Astrocyte (in vitro differentiated cells and primary cell): ENCODE results near the gene EGFR. TPM values are rescaled to one million over a fixed set of nuclear protein-coding genes. Genes with fewer than 3 reads are reported as not detected.

ENCODE experiments used
- DNase-seq: peaks from one replicate; pipeline ENCODE4 v3.0.0-alpha.2; 2010; ENCODE audit warnings: low read depth
- FAIRE-seq: peaks from 2 replicates; lab custom pipeline; 2011; peaks lifted over from hg19 to GRCh38; lab: Jason Lieb, UNC
- H2AFZ ChIP-seq: 2 replicates; pipeline ENCODE4 v1.6.0; 2012; ENCODE audit warnings: low read depth, low read length, inconsistent platforms
- H3K27ac ChIP-seq: 2 replicates; pipeline ENCODE4 v1.5.1; 2011; ENCODE audit warnings: low read depth, low read length, inconsistent platforms
- H3K27me3 ChIP-seq: 2 replicates; pipeline ENCODE4 v1.6.0; 2011; ENCODE audit warnings: low read length, inconsistent platforms; ENCODE audit not compliant: insufficient read depth
- H3K36me3 ChIP-seq: 2 replicates; pipeline ENCODE4 v1.5.1; 2011; ENCODE audit warnings: low read length, inconsistent platforms; ENCODE audit not compliant: insufficient read depth
- H3K4me1 ChIP-seq: 2 replicates; pipeline ENCODE4 v1.5.1; 2011; ENCODE audit warnings: low read length, inconsistent platforms; ENCODE audit not compliant: insufficient read depth
- H3K4me2 ChIP-seq: 2 replicates; pipeline ENCODE4 v1.6.0; 2012; ENCODE audit warnings: low read length, inconsistent platforms
- H3K4me3 ChIP-seq: 2 replicates; pipeline ENCODE4 v1.5.1; 2011; ENCODE audit warnings: low read depth, mild to moderate bottlenecking, low read length, inconsistent platforms; ENCODE audit not compliant: insufficient read depth
- H3K79me2 ChIP-seq: 2 replicates; pipeline ENCODE4 v1.6.0; 2012; ENCODE audit warnings: mild to moderate bottlenecking, low read length, inconsistent platforms; ENCODE audit not compliant: insufficient read depth
- H3K9ac ChIP-seq: 2 replicates; pipeline ENCODE4 v1.6.0; 2012; ENCODE audit warnings: mild to moderate bottlenecking, low read length, inconsistent platforms
- H3K9me3 ChIP-seq: 2 replicates; pipeline ENCODE4 v1.5.1; 2012; ENCODE audit warnings: low read depth, mild to moderate bottlenecking, low read length, inconsistent platforms; ENCODE audit not compliant: insufficient read depth
- H4K20me1 ChIP-seq: 2 replicates; pipeline ENCODE4 v1.6.0; 2012; ENCODE audit warnings: low read length, inconsistent platforms; ENCODE audit not compliant: insufficient read depth
- H3K27ac Mint-ChIP-seq: one replicate; pipeline ENCODE4 v1.8.0; 2021; ENCODE audit warnings: mild to moderate bottlenecking, mixed read lengths; ENCODE audit not compliant: unreplicated experiment
- H3K27me3 Mint-ChIP-seq: one replicate; pipeline ENCODE4 v1.8.0; 2021; ENCODE audit warnings: low read depth, mixed read lengths; ENCODE audit not compliant: unreplicated experiment
- H3K36me3 Mint-ChIP-seq: one replicate; pipeline ENCODE4 v1.8.0; 2021; ENCODE audit warnings: low read depth, mixed read lengths; ENCODE audit not compliant: unreplicated experiment
- H3K4me1 Mint-ChIP-seq: one replicate; pipeline ENCODE4 v1.8.0; 2021; ENCODE audit warnings: low read depth, mixed read lengths; ENCODE audit not compliant: unreplicated experiment
- H3K4me3 Mint-ChIP-seq: one replicate; pipeline ENCODE4 v1.8.0; 2021; ENCODE audit warnings: mild to moderate bottlenecking, moderate library complexity, mixed read lengths; ENCODE audit not compliant: unreplicated experiment
- H3K9me3 Mint-ChIP-seq: one replicate; pipeline ENCODE4 v1.8.0; 2021; ENCODE audit warnings: mild to moderate bottlenecking, mixed read lengths; ENCODE audit not compliant: unreplicated experiment
- EZH2 ChIP-seq: IDR thresholded peaks from 2 replicates; pipeline ENCODE4 v1.6.1; 2012; ENCODE audit warnings: mild to moderate bottlenecking, low read length, inconsistent platforms; ENCODE audit not compliant: insufficient read depth
- total RNA-seq: library from RNA; stranded (reverse); gene quantifications from 2 replicates; pipeline ENCODE4 v1.2.1, GENCODE V29; 2021
- TF ChIP-seq, protein P1 (sequence below): IDR thresholded peaks from 2 replicates; pipeline ENCODE4 v1.5.1; 2011; ENCODE audit warnings: low read depth, mild to moderate bottlenecking, inconsistent platforms, low read length, moderate library complexity; ENCODE audit not compliant: insufficient read depth

Gene EGFR
- total RNA-seq, 1 donor from 2014 or later = 27.3 TPM

DNA sequence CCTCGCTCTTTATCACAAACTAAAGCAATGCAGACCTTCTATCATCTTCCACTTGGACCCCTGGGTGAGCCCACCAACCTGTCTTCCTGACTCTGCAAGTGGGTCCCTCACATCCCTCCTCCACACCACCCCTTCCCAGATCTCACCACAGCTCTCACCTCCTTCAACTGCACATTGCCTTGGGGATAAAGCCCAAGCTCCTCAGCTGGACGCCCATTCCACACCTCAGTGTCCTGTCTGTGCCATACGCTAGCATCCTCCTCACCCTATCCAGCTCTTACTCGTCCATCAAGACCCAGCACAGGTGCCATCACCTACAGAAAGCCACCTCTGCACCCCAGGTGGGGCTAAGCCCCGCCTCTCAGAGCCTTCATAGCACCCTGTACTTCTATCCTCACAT is 205.3 kb downstream of the EGFR start:
- no peak overlapping the region for H3K4me3 Mint-ChIP-seq
- TF ChIP-seq, protein P1, sequence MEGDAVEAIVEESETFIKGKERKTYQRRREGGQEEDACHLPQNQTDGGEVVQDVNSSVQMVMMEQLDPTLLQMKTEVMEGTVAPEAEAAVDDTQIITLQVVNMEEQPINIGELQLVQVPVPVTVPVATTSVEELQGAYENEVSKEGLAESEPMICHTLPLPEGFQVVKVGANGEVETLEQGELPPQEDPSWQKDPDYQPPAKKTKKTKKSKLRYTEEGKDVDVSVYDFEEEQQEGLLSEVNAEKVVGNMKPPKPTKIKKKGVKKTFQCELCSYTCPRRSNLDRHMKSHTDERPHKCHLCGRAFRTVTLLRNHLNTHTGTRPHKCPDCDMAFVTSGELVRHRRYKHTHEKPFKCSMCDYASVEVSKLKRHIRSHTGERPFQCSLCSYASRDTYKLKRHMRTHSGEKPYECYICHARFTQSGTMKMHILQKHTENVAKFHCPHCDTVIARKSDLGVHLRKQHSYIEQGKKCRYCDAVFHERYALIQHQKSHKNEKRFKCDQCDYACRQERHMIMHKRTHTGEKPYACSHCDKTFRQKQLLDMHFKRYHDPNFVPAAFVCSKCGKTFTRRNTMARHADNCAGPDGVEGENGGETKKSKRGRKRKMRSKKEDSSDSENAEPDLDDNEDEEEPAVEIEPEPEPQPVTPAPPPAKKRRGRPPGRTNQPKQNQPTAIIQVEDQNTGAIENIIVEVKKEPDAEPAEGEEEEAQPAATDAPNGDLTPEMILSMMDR = no peak
- TF ChIP-seq EZH2 = no peak
- no peaks in the 10 kb centered on the region for H3K9me3 ChIP-seq
- H3K4me2 ChIP-seq = no peak overlapping the region
- no peaks in the 10 kb centered on the region for H3K36me3 Mint-ChIP-seq
- FAIRE-seq (no peak), DNase-seq (no peak)
- peaks cover 4% of the 10 kb centered on the region for H3K4me1 Mint-ChIP-seq
- no peak overlapping the region for H3K4me3 ChIP-seq
- H3K9me3 Mint-ChIP-seq = peaks cover 6% of the 10 kb centered on the region
- peaks cover 11% of the 10 kb centered on the region for H3K27me3 Mint-ChIP-seq
- no peaks in the 10 kb centered on the region for H3K79me2 ChIP-seq
- no peak overlapping the region for H3K27ac Mint-ChIP-seq
- no peak overlapping the region for H2AFZ ChIP-seq
- H3K36me3 ChIP-seq = no peaks in the 10 kb centered on the region
- no peak overlapping the region for H3K27ac ChIP-seq
- no peaks in the 10 kb centered on the region for H3K4me1 ChIP-seq
- no peaks in the 10 kb centered on the region for H4K20me1 ChIP-seq
- no peaks in the 10 kb centered on the region for H3K27me3 ChIP-seq
- no peak overlapping the region for H3K9ac ChIP-seq

DNA sequence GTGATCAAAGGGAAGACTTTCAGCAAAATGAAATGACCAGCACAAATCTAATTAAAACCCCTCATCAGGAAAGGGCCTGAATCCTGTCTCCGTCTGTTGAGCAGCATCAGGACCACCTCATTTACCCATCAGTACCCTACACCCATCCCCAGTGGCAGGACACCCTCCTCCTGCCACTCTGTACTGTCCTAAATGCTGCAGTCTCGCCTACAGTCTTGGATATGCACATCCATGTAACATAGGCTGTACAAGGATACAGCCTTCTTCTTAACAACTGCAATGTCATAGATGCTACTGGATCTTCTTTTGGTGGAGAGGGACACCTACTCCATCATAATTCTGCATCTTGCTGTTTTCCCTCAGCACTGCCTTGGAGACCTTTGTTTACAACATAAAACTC is 206.0 kb downstream of the EGFR start:
- no peak overlapping the region for H3K4me2 ChIP-seq
- Mint-ChIP-seq H3K9me3 (peaks cover 10% of the 10 kb centered on the region), H3K4me3 (no peak overlapping the region), H3K4me1 (peaks cover 8% of the 10 kb centered on the region), H3K36me3 (no peaks in the 10 kb centered on the region), H3K27ac (no peak overlapping the region), H3K27me3 (peaks cover 11% of the 10 kb centered on the region)
- H3K27me3 ChIP-seq = no peaks in the 10 kb centered on the region
- H3K79me2 ChIP-seq = no peaks in the 10 kb centered on the region
- H3K4me1 ChIP-seq = no peaks in the 10 kb centered on the region
- H3K27ac ChIP-seq = no peak overlapping the region
- H2AFZ ChIP-seq = no peak overlapping the region
- H3K9me3 ChIP-seq = no peaks in the 10 kb centered on the region
- TF ChIP-seq EZH2 = no peak
- TF ChIP-seq, protein P1 = no peak
- no peaks in the 10 kb centered on the region for H4K20me1 ChIP-seq
- DNase-seq = no peak
- no peak overlapping the region for H3K4me3 ChIP-seq
- no peaks in the 10 kb centered on the region for H3K36me3 ChIP-seq
- FAIRE-seq = no peak
- no peak overlapping the region for H3K9ac ChIP-seq

DNA sequence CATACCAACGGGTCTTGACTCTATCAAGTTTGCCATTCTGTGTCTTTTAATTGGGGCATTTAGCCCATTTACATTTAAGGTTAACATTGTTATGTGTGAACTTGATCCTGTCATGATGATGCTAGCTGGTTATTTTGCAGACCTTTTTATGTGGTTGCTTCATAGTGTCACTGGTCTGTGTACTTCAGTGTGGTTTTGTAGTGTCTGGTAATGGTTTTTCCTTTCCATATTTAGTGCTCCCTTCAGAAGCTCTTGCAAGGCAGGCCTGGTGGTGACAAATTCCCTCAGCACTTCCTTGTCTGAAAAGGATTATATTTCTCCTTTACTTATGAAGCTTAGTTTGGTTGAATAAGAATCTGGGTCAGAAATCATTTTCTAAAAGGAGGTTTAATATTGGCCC is 211.2 kb downstream of the EGFR start:
- no peak overlapping the region for H3K4me3 Mint-ChIP-seq
- H3K9me3 Mint-ChIP-seq = peaks cover 14% of the 10 kb centered on the region
- no peak for TF ChIP-seq EZH2
- TF ChIP-seq, protein P1 = no peak
- H3K36me3 Mint-ChIP-seq = no peaks in the 10 kb centered on the region
- H3K27ac Mint-ChIP-seq = no peak overlapping the region
- Histone ChIP-seq H3K27me3 (no peaks in the 10 kb centered on the region), H3K4me2 (no peak overlapping the region), H3K36me3 (no peaks in the 10 kb centered on the region), H3K4me1 (no peaks in the 10 kb centered on the region), H3K9me3 (no peaks in the 10 kb centered on the region), H3K9ac (no peak overlapping the region), H3K27ac (no peak overlapping the region), H3K79me2 (no peaks in the 10 kb centered on the region), H3K4me3 (no peak overlapping the region), H4K20me1 (no peaks in the 10 kb centered on the region), H2AFZ (no peak overlapping the region)
- FAIRE-seq (no peak), DNase-seq (no peak)
- peaks cover 12% of the 10 kb centered on the region for H3K4me1 Mint-ChIP-seq
- peaks cover 12% of the 10 kb centered on the region for H3K27me3 Mint-ChIP-seq
